CD4-positive, alpha-beta T cell treated with Interleukin-17A for 4 hours (primary cell): Measurements from ENCODE around the gene LCN10.
"Not testable (repeated sequence)": the region's sequence is repeated elsewhere in the genome, so short reads cannot be mapped to it uniquely, and the experiment has no call there.

ENCODE experiments used
- DNase-seq: peaks from one replicate; pipeline ENCODE4 v3.0.0-alpha.2; 2020; ENCODE audit warnings: mixed read lengths

Gene LCN10

DNA sequence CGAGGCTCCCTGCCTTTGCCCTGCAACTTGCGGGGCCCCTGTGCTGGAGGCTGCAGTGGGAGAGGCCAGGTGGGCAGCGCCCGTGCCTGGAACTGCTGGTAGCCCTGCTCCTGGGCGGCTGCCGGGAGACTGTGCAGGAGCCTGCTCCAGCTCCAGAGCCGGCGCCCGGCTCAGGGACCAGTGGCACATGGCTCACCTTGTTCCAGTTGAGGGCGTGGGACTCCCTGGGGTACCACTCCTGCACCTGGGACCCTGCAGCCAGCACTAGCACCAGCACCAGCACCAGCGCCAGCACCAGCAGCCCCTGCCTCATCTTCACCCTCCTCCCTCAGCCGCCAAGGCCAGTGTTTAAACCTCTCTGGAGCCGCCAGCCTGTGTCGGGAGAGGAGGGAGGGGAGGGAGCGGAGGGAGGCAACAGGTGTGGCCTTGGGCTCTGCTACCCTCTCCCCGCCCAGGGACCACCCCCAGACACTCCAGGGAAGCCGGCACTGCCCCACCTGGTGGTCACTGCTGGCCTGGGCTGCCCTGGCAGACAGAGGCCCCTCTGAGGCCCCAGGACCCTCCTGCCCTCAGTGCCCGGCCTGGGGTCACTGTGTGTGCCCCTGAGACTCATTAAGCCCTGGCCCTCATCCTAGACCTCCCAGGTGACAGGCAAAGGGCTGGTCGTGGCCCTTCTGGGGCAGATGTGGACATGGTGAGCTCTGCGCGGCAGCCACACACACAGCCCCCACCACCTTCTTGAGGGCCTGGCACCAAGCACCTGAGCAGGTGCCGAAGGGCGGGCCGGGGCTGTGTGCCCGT is at the start of gene LCN10:
Gene LCN10 (minus strand): TSS at position 350 of the 801 bp plus-strand sequence. CDS start 37 bp downstream, at position 313.
- no peak for DNase-seq

- peak; percentile 73 for DNase-seq
These were observed 49.0 kb upstream of the LCN10 start for GRCh38 chr9:136791516-136792276.

GRCh38 chr9:136790640-136791515 is 48.1 kb upstream of the LCN10 start, which contains the start of gene TMEM141:
Gene TMEM141, plus strand, starts transcription at chr9:136791344. Its CDS starts 27 bp downstream, at chr9:136791371.
- peak; percentile 100 for DNase-seq

GRCh38 chr9:136789523-136789937 is 46.8 kb upstream of the LCN10 start:
- DNase-seq = no peak

DNA sequence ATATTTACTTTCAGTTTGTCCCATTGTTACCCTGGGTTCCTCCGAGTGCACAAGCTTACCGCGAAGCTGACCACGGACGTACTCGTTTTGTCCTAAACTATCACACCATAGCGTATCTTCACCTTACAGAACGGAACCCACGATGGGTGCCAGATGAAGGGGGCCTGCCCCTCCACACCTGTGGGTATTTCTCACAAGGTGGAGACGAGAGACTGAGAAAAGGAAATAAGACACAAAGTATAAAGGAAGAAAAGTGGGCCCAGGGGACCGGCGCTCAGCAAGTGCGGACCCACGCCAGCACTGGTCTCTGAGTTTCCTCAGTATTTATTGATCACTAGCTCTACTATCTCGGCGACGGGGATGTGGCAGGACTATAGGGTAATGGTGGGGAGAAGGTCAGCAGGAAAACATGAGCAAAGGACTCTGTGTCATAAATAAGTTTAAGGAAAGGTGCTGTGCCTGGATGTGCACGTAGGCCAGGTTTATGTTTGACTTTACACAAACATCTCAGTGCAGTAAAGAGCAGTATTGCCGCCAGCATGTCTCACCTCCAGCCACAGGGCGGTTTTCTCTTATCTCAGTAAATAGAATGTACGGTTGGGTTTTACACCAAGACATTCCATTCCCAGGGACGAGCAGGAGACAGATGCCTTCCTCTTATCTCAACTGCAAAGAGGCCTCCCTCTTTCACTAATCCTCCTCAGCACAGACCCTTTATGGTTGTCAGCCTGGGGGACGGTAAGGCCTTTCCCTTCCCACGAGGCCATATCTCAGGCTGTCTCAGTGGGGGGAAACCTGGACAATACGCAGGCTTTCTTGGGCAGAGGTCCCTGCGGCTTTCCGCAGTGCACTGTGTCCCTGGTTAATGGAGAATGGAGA is 46.1 kb upstream of the LCN10 start:
- DNase-seq = not testable (repeated sequence)

DNA sequence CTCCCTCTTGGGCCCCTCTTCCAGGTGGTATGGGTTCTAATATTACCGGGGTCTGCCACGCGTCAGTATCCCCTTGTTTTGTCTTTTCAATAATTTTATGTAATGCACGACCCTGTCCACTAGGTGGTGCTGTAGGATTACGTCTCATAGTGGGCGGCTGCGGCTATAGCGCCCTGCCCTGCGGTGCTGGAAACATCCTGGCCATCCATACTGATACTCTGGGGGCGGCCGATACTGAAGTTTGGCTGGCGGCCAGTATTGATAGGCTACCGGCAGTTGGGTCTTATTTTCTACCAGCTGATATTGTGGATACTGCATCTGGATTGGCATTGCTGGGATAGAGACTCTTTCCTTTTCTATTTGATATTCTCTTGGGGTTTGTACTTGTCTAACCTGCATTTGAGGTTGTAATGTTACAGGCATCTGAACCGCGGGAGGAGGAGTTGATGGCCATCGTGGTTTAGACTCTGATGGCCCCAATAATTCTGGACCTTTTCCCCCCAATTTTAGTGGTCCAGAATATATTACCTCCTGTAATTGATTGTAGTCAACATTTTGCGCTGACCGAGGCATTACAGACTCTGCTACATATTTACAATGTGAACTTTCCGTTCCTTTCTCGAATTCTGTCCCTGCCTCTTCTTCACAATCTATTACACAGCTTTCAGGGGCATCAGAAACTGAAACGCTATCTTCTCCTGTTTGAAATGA is 45.1 kb upstream of the LCN10 start:
- peak; percentile 75 for DNase-seq

DNA sequence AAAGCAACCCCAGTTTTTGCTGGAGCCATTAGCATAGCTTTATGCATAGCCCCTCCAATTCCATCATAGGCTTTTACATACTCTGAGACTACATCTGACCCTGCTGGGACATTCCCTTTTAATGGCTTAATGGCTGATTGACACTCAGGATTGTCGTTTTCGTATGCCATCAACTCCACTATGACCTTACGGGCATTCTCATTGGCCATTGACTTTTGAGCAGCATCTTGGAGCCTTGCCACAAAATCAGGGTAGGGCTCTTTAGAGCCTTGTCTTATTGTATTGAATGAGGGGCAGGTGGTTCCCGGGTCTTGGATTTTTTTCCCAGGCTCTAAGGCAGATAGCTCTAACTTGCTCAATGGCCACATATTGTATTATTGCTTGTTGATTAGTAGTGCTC is 44.2 kb upstream of the LCN10 start:
- DNase-seq = not testable (repeated sequence)

DNA sequence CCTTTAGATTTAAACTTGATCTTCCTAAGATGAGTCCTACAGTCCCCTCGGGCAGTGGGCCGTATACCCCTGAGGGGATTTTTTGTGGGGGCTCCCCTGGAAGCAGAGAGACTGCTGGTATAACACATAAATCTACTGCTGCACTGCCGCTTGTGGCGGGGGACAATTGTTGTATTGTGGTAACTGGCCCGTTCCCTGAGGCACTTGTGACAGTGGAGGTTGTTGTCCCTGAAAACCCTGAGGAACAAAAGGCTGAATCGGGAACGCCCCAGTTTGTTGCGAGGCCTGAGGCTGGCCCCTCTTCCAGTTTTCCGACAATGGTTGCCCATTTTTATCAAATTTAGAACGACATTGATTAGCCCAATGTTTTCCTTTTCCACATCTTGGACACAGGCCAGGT is 43.7 kb upstream of the LCN10 start:
- DNase-seq = no peak

GRCh38 chr9:136785565-136786355 is 43.0 kb upstream of the LCN10 start:
- not testable (repeated sequence) for DNase-seq

- DNase-seq = no peak
These were observed 42.2 kb upstream of the LCN10 start for GRCh38 chr9:136784997-136785361.

DNA sequence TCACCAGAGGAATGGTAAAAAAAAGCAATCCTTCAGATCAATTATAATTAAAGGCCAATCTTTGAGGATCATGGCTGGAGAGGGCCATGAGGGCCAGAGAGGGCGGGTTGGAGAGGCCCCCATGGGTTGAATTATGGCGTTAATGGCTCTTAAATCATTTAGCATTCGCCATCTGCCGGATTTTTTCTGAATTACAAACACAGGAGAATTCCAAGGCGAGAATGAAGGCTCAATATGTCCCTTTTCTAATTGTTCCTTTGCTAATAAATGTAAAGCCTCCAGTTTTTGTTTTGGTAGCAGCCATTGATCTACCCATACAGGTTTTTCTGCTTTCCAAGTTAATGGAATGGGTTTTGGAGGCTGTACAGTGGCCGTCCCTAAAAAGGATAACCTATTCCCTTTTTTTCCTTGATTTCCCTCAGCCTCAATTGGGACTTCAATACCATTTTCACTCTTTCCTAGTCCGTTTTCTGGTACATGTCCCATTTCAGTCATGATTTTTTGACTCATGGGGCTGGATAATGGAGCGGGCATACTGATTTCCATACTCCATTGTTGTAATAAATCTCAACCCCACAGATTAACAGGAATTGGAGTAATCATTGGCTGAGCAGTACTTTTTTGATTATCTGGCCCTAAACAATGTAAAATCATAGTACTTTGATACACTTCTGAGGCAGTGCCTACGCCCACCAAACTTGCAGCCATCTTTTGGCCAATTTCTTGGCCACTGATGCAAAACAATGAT is 41.7 kb upstream of the LCN10 start:
- DNase-seq = no peak

- no peak for DNase-seq
These were observed 39.7 kb upstream of the LCN10 start for GRCh38 chr9:136782452-136782851.

DNA sequence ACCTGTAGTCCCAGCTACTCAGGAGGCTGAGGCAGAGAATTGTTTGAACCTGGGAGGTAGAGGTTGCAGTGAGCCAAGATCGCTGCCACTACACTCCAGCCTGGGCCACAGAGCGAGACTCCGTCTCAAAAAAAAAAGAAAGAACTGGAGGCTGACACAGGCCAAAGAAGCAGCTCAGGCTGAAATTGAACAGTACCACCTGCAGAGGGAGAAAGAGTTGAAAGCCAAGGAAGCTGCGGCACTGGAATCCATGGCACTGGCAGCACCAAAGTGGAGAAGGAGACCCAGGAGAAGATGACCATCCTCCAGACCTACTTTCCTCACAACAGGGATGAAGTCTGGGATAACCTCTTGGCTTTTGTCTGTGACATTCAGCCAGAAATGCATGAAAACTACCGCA is 37.1 kb upstream of the LCN10 start:
- DNase-seq = no peak

DNA sequence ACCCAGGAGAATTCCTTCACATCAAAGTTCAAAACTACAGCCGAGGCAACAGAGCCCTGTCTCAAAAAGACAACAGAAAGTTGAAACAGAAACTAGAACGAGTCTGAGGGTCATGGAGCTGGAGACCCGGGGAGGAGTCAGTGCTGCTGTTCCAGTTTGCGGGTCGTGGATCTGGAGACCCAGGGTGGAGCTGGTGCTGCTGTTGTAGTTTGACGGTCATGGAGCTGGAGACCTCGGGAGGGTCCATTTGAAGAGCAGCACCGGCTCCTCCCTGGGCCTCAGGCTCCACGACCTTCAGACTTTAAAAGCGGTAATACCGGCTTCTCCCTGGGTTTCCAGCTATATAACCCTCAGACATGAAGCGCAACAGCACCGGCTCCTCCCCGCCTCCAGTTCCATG is 34.6 kb upstream of the LCN10 start:
- no peak for DNase-seq

- no peak for DNase-seq
These were observed 34.2 kb upstream of the LCN10 start for GRCh38 chr9:136776947-136777346.

- no peak for DNase-seq
These were observed 32.5 kb upstream of the LCN10 start for GRCh38 chr9:136775191-136775590.

GRCh38 chr9:136774416-136775045 is 31.8 kb upstream of the LCN10 start:
- DNase-seq = no peak

DNA sequence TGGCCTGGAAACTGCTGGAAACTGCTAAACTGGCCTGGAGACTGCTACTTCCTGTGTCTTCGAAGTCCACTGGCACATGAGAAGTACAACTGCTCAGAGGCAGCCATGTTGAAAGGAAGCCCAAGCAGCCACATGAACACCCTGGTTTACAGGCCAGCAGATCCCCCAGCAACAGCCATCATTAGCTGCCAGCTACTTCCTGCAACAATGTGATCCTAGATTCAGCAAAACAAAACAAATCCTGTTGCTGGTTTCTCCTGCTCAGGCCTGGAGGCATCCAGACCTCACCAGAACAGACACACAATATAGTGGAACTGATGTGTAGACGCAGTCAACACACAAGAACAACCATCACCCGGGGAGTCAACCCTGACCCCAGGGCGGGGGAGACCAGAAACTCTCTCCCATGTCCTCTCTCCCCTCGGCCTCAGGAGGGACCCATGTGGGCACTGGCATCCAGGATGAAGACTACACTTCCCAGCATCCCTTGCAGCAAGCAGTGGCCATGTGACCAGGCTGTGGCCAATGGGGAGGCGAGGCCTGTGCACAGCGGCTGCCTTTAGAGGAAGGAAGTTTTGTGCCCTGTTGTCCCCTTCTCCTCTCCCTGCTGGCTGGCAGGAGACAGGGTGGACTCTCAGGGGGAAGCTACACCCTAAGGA is 30.8 kb upstream of the LCN10 start:
- peak; percentile 19 for DNase-seq
